Liver (tissue), 9 donors: ENCODE measurements around the gene UBE3C. TPM values are rescaled to one million over a fixed set of nuclear protein-coding genes. Genes with fewer than 3 reads are reported as not detected.

Experiments used
- DNase-seq: peaks from one replicate; pipeline ENCODE4 v3.0.0-alpha.2; 2017; ENCODE audit warnings: low spot score
- H3K27ac ChIP-seq, 2 donors: one replicate each; pipeline ENCODE4 v1.7.0; 2013; ENCODE audit warnings: inconsistent platforms in 2 of 2, low read length in 2 of 2, control low read depth in 1 of 2, low read depth in 1 of 2, mild to moderate bottlenecking in 1 of 2
- H3K27me3 ChIP-seq, 4 donors: one replicate each; pipeline versions ENCODE4 v1.6.1 to v1.7.0; 2013; ENCODE audit warnings: low read length in 3 of 4, inconsistent platforms in 1 of 4, mild to moderate bottlenecking in 1 of 4, moderate library complexity in 1 of 4; ENCODE audit not compliant: control insufficient read depth in 4 of 4, insufficient read depth in 4 of 4
- H3K36me3 ChIP-seq, 4 donors: one replicate each; pipeline versions ENCODE4 v1.6.1 to v1.7.0; 2013; ENCODE audit warnings: low read length in 3 of 4, mild to moderate bottlenecking in 3 of 4, low read depth in 1 of 4, moderate library complexity in 1 of 4; ENCODE audit not compliant: control insufficient read depth in 4 of 4, insufficient read depth in 3 of 4
- H3K4me1 ChIP-seq, 4 donors: one replicate each; pipeline versions ENCODE4 v1.6.1 to v1.7.0; 2013; ENCODE audit warnings: low read length in 3 of 4, mild to moderate bottlenecking in 3 of 4, moderate library complexity in 1 of 4; ENCODE audit not compliant: control insufficient read depth in 4 of 4, insufficient read depth in 4 of 4
- H3K4me3 ChIP-seq, 3 donors: one replicate each; pipeline versions ENCODE4 v1.6.1 to v1.7.0; 2013; ENCODE audit warnings: low read length in 3 of 3, control low read depth in 1 of 3, low read depth in 1 of 3, mild to moderate bottlenecking in 1 of 3
- H3K9ac ChIP-seq, 2 donors: one replicate each; pipeline ENCODE4 v1.7.0; 2013; ENCODE audit warnings: low read length in 2 of 2, mild to moderate bottlenecking in 2 of 2, moderate library complexity in 2 of 2, control low read depth in 1 of 2, low read depth in 1 of 2
- H3K9me3 ChIP-seq, 4 donors: one replicate each; pipeline versions ENCODE4 v1.6.1 to v1.7.0; 2013; ENCODE audit warnings: low read length in 3 of 4; ENCODE audit not compliant: control insufficient read depth in 4 of 4
- ATF3 ChIP-seq: IDR thresholded peaks from 2 replicates; pipeline ENCODE4 v1.6.1; 2016; ENCODE audit warnings: antibody characterized with exemption
- CTCF ChIP-seq: fragments of 150-350 bp; IDR thresholded peaks from 2 replicates; pipeline ENCODE4 v1.5.1; 2017; ENCODE audit warnings: improper control_type of control experiment, low read depth, low read length; ENCODE audit not compliant: missing input control
- EGR1 ChIP-seq, 2 donors: IDR thresholded peaks; 2 replicates each; pipeline ENCODE4 v1.6.1; 2016 to 2018; ENCODE audit warnings: antibody characterized with exemption in 2 of 2, low read depth in 2 of 2
- FOXA1 ChIP-seq: IDR thresholded peaks from 2 replicates; pipeline ENCODE4 v1.6.1; 2016; ENCODE audit warnings: antibody characterized with exemption
- FOXA2 ChIP-seq: IDR thresholded peaks from 2 replicates; pipeline ENCODE4 v1.6.1; 2016; ENCODE audit warnings: antibody characterized with exemption
- GABPA ChIP-seq, 2 donors: IDR thresholded peaks in 1 of 2; conservative IDR thresholded peaks in 1 of 2; 2 replicates each; pipeline ENCODE4 v1.6.1; 2016; ENCODE audit warnings: antibody characterized with exemption in 2 of 2, mild to moderate bottlenecking in 1 of 2, moderate library complexity in 1 of 2
- HNF4A ChIP-seq, 2 donors: conservative IDR thresholded peaks; 2 replicates each; pipeline ENCODE4 v1.6.1; 2016; ENCODE audit warnings: antibody characterized with exemption in 2 of 2, mild to moderate bottlenecking in 2 of 2
- HNF4G ChIP-seq: IDR thresholded peaks from 2 replicates; pipeline ENCODE4 v1.6.1; 2016; ENCODE audit warnings: antibody characterized with exemption
- JUND ChIP-seq, 2 donors: IDR thresholded peaks; 2 replicates each; pipeline ENCODE4 v1.6.1; 2016; ENCODE audit warnings: antibody characterized with exemption in 2 of 2
- MAX ChIP-seq: IDR thresholded peaks from 2 replicates; pipeline ENCODE4 v1.6.1; 2016; ENCODE audit warnings: antibody characterized with exemption
- NR2F2 ChIP-seq: IDR thresholded peaks from 2 replicates; pipeline ENCODE4 v1.6.1; 2016; ENCODE audit warnings: antibody characterized with exemption
- RAD21 ChIP-seq, 2 donors: IDR thresholded peaks; 2 replicates each; pipeline ENCODE4 v1.6.1; 2016; ENCODE audit warnings: antibody characterized with exemption in 2 of 2, mild to moderate bottlenecking in 2 of 2
- RXRA ChIP-seq, 2 donors: IDR thresholded peaks; 2 replicates each; pipeline ENCODE4 v1.6.1; 2017 to 2018; ENCODE audit warnings: antibody characterized with exemption in 2 of 2, mild to moderate bottlenecking in 1 of 2
- SP1 ChIP-seq: IDR thresholded peaks from 2 replicates; pipeline ENCODE4 v1.6.1; 2018; ENCODE audit warnings: antibody characterized with exemption, mild to moderate bottlenecking
- TAF1 ChIP-seq: conservative IDR thresholded peaks from 2 replicates; pipeline ENCODE4 v1.6.1; 2016; ENCODE audit warnings: antibody characterized with exemption, mild to moderate bottlenecking
- YY1 ChIP-seq: IDR thresholded peaks from 2 replicates; pipeline ENCODE4 v1.6.1; 2016; ENCODE audit warnings: antibody characterized with exemption, mild to moderate bottlenecking
- ZBTB33 ChIP-seq: IDR thresholded peaks from 2 replicates; pipeline ENCODE4 v1.6.1; 2016; ENCODE audit warnings: antibody characterized with exemption
- WGBS: extraction: QIAGEN DNeasy Blood & Tissue Kit; methylation state at CpG from one replicate; pipeline ENCODE4 v1.1.7; 2013; 5-methylcytosine and 5-hydroxymethylcytosine counted together
- polyA plus RNA-seq, 2 donors: library from polyadenylated mRNA; stranded (reverse) in 1 of 2; unstranded in 1 of 2; fragments of 200-250 nt in 1 of 2; fragments of >200 nt in 1 of 2; fragmentation: Nextera tagmentation in 1 of 2; extraction: Ambion mirVana in 1 of 2; gene quantifications; one replicate each; pipeline versions ENCODE4 v1.2.1 to v1.2.3, GENCODE V29; 2013 to 2015
- total RNA-seq, 2 donors: library from RNA; depleted of rRNA; stranded (reverse); fragments of >200 nt; gene quantifications; one replicate each; pipeline ENCODE4 v1.2.3, GENCODE V29; 2014
- TF ChIP-seq, protein P1 (sequence below): IDR thresholded peaks from 2 replicates; pipeline ENCODE4 v1.6.1; 2016; ENCODE audit warnings: antibody characterized with exemption, mild to moderate bottlenecking
- donor health status: healthy.
- donor health status: healthy.
- donor health status: healthy.
- donor health status: healthy.
- donor health status: healthy.

The UBE3C gene
- total and polyA plus RNA-seq, 4 donors, result 10.3 to 61.8 (median 33.9) TPM

GRCh38 chr7:157265051-157265450 lies 126.3 kb downstream of the UBE3C start:
- 96% methylated on average over 12 of the region's 12 CpGs for WGBS
- TF ChIP-seq JUND (IDR thresholded peaks at IDR 0.05) (no peak), FOXA2 (no peak), EGR1 (IDR thresholded peaks at IDR 0.05; ENCODE audit: low read depth in 2 of 2) (no peak), SP1 (no peak), HNF4A (conservative IDR thresholded peaks at IDR 0.05) (no peak), ATF3 (no peak), RXRA (IDR thresholded peaks at IDR 0.05) (no peak), TAF1 (no peak), NR2F2 (no peak), MAX (no peak), CTCF (no peak), YY1 (no peak), HNF4G (no peak), RAD21 (IDR thresholded peaks at IDR 0.05) (no peak), ZBTB33 (no peak), FOXA1 (no peak), GABPA (IDR thresholded peaks at IDR 0.05 in 1 of 2, conservative IDR thresholded peaks at IDR 0.05 in 1 of 2) (no peak)
- TF ChIP-seq, protein P1, sequence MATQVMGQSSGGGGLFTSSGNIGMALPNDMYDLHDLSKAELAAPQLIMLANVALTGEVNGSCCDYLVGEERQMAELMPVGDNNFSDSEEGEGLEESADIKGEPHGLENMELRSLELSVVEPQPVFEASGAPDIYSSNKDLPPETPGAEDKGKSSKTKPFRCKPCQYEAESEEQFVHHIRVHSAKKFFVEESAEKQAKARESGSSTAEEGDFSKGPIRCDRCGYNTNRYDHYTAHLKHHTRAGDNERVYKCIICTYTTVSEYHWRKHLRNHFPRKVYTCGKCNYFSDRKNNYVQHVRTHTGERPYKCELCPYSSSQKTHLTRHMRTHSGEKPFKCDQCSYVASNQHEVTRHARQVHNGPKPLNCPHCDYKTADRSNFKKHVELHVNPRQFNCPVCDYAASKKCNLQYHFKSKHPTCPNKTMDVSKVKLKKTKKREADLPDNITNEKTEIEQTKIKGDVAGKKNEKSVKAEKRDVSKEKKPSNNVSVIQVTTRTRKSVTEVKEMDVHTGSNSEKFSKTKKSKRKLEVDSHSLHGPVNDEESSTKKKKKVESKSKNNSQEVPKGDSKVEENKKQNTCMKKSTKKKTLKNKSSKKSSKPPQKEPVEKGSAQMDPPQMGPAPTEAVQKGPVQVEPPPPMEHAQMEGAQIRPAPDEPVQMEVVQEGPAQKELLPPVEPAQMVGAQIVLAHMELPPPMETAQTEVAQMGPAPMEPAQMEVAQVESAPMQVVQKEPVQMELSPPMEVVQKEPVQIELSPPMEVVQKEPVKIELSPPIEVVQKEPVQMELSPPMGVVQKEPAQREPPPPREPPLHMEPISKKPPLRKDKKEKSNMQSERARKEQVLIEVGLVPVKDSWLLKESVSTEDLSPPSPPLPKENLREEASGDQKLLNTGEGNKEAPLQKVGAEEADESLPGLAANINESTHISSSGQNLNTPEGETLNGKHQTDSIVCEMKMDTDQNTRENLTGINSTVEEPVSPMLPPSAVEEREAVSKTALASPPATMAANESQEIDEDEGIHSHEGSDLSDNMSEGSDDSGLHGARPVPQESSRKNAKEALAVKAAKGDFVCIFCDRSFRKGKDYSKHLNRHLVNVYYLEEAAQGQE, result no peak

More at GRCh38 chr7:157265051-157265450, 126.3 kb downstream of the UBE3C start:
- no peak for DNase-seq
- no peak overlapping the region for H3K27ac ChIP-seq
- no peak overlapping the region for H3K9ac ChIP-seq
- H3K4me1 ChIP-seq, result no peaks in the 10 kb centered on the region
- no peak overlapping the region for H3K4me3 ChIP-seq
- H3K27me3 ChIP-seq, result no peaks in the 10 kb centered on the region
- no peaks in the 10 kb centered on the region for H3K9me3 ChIP-seq
- peaks cover 2 to 44% (median 37%) of the 10 kb centered on the region in 4 donors for H3K36me3 ChIP-seq
